Brain microvascular endothelial cell (primary cell): ENCODE data around the gene CYP8B1.

Experiments used
- DNase-seq: peaks from one replicate; pipeline ENCODE4 v3.0.0-alpha.2; 2020
- H3K27ac ChIP-seq: fragments of 250-450 bp; sonication (Bioruptor Pico); 2 replicates; pipeline ENCODE4 v1.5.1; 2020; ENCODE audit warnings: mild to moderate bottlenecking, moderate library complexity
- H3K27me3 ChIP-seq: fragments of 250-450 bp; sonication (Bioruptor Pico); replicated peaks from 2 replicates; pipeline ENCODE4 v1.5.1; 2020; ENCODE audit warnings: mild to moderate bottlenecking
- H3K36me3 ChIP-seq: fragments of 250-450 bp; sonication (Bioruptor Pico); replicated peaks from 2 replicates; pipeline ENCODE4 v1.5.1; 2020; ENCODE audit warnings: mild to moderate bottlenecking
- H3K4me3 ChIP-seq: 2 replicates; pipeline ENCODE4 v1.5.1; 2011; ENCODE audit warnings: low read depth, mild to moderate bottlenecking, control low read depth, low read length, moderate library complexity
- in situ Hi-C: cut with HindIII; loops from 2 replicates; pipeline ENCODE4 v1.10.0; 2017; ENCODE audit warnings: low sequenced_read_pairs, low pct_ligation_motif_present
- TF ChIP-seq, protein P1 (sequence below): IDR thresholded peaks from 2 replicates; pipeline ENCODE4 v1.5.1; 2011; ENCODE audit warnings: low read depth, mild to moderate bottlenecking, moderate library complexity, low read length, control low read depth, inconsistent platforms; ENCODE audit errors: missing control alignments

The CYP8B1 gene

DNA sequence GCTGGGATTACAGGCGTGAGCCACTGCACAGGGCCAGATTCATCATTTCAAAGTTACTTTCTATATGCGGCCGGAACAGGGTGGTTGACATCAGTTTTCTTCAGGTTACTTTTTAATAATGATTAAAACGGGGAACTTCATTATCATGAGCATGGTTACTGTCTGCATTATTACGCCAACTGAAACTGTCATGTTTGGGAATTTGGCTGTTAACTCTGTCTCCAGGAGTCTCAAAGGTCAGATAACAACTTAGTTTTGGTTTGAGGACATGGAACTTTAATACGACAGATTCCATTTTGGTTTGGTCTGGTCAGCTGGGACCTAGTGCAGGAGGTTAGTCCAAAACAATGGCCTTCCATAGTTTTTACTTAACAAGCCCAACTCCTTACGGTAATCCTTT is 8.5 kb downstream of the CYP8B1 start:
- DNase-seq, result no peak
- Histone ChIP-seq H3K36me3 (no peaks in the 10 kb centered on the region), H3K4me3 (no peak overlapping the region), H3K27ac (no peak overlapping the region), H3K27me3 (no peaks in the 10 kb centered on the region)
- in situ Hi-C loops, result no loop called here
- TF ChIP-seq, protein P1, sequence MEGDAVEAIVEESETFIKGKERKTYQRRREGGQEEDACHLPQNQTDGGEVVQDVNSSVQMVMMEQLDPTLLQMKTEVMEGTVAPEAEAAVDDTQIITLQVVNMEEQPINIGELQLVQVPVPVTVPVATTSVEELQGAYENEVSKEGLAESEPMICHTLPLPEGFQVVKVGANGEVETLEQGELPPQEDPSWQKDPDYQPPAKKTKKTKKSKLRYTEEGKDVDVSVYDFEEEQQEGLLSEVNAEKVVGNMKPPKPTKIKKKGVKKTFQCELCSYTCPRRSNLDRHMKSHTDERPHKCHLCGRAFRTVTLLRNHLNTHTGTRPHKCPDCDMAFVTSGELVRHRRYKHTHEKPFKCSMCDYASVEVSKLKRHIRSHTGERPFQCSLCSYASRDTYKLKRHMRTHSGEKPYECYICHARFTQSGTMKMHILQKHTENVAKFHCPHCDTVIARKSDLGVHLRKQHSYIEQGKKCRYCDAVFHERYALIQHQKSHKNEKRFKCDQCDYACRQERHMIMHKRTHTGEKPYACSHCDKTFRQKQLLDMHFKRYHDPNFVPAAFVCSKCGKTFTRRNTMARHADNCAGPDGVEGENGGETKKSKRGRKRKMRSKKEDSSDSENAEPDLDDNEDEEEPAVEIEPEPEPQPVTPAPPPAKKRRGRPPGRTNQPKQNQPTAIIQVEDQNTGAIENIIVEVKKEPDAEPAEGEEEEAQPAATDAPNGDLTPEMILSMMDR, result no peak

DNA sequence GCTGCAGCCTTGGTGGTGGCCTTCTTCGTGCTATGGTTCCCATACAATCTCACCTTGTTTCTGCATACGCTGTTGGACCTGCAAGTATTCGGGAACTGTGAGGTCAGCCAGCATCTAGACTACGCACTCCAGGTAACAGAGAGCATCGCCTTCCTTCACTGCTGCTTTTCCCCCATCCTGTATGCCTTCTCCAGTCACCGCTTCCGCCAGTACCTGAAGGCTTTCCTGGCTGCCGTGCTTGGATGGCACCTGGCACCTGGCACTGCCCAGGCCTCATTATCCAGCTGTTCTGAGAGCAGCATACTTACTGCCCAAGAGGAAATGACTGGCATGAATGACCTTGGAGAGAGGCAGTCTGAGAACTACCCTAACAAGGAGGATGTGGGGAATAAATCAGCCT is 10.4 kb downstream of the CYP8B1 start:
- no peak overlapping the region for H3K27ac ChIP-seq
- DNase-seq, result no peak
- no peak overlapping the region for H3K4me3 ChIP-seq
- H3K36me3 ChIP-seq, result no peaks in the 10 kb centered on the region
- in situ Hi-C loops, result no loop called here
- TF ChIP-seq, protein P1, result no peak
- H3K27me3 ChIP-seq, result no peaks in the 10 kb centered on the region

DNA sequence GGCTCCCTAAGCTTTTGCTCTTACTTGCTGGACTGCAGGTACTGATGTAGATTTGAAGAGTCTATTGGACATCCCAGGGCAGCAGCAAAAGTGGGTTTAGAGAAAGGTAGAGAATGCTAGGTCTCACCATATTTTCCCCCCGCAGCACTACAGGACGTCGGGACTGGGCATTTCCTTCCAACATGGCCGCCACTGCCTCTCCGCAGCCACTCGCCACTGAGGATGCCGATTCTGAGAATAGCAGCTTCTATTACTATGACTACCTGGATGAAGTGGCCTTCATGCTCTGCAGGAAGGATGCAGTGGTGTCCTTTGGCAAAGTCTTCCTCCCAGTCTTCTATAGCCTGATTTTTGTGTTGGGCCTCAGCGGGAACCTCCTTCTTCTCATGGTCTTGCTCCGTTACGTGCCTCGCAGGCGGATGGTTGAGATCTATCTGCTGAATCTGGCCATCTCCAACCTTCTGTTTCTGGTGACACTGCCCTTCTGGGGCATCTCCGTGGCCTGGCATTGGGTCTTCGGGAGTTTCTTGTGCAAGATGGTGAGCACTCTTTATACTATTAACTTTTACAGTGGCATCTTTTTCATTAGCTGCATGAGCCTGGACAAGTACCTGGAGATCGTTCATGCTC is 11.2 kb downstream of the CYP8B1 start:
- TF ChIP-seq, protein P1, result no peak
- Histone ChIP-seq H3K27me3 (no peaks in the 10 kb centered on the region), H3K36me3 (no peaks in the 10 kb centered on the region), H3K4me3 (no peak overlapping the region), H3K27ac (no peak overlapping the region)
- no peak for DNase-seq
- in situ Hi-C loops, result no loop called here

DNA sequence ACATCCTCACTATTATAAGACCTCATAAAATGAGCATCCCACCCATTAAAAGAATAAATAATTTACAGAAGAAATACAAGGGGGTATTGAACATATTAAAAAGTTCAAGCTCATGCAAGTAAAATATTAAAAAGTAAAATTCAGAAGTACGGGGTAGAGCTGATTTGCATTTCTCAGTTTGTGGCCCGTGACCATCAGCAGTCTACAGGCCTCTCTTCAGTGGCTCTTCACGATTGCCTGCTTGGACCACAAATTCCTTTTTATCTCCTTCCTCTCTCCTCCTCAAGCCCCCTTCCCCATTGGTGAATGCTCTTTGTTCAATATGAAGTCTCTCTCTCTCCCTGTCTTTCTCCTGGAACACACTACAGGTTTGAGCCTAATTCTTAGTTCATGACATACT is 19.1 kb downstream of the CYP8B1 start:
- Histone ChIP-seq H3K27me3 (no peaks in the 10 kb centered on the region), H3K36me3 (no peaks in the 10 kb centered on the region), H3K27ac (no peak overlapping the region), H3K4me3 (no peak overlapping the region)
- in situ Hi-C loops, result no loop called here
- no peak for DNase-seq
- TF ChIP-seq, protein P1, result no peak

- Histone ChIP-seq H3K4me3 (no peak overlapping the region), H3K27me3 (no peaks in the 10 kb centered on the region), H3K36me3 (no peaks in the 10 kb centered on the region), H3K27ac (no peak overlapping the region)
- TF ChIP-seq, protein P1, result no peak
- DNase-seq, result no peak
- in situ Hi-C loops, result no loop called here
These were observed 19.9 kb downstream of the CYP8B1 start for GRCh38 chr3:42855547-42856380.
